Activated CD4-positive, CD25-positive, alpha-beta regulatory T cell treated with anti-CD3 and anti-CD28 coated beads, Interleukin-2, amount 50 U/mL, for 72 hours (primary cell): ENCODE data around the gene COPB2.
A peak's percentile ranks its signal among the peaks of the same experiment; 100 is the strongest.
"Not testable (repeated sequence)": the region's sequence is repeated elsewhere in the genome, so short reads cannot be mapped to it uniquely, and the experiment has no call there.

Experiments used
- DNase-seq: peaks from one replicate; pipeline ENCODE4 v3.0.0; 2021

The COPB2 gene

GRCh38 chr3:139378587-139379241, 10.7 kb downstream of the COPB2 start:
- DNase-seq, result no peak

GRCh38 chr3:139377378-139377777, 12.1 kb downstream of the COPB2 start:
- DNase-seq, result no peak

DNA sequence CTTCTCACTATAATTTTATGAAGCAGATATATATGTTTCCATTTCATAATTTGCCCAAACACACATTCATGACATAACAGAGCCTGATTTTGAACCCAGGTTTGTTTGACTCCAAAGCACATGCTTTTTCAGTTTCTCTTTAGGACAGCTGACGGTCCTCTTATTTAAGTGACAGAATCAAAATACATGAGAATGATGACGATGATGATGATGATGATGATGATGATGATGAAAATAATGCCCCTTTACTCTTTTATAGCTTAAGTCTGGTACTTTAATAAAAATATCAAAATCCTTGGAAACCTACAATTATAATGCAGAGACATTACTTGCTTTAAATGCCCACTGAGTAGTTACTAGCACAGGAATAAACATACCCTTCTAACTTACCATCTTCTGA, 15.3 kb downstream of the COPB2 start:
- no peak for DNase-seq

DNA sequence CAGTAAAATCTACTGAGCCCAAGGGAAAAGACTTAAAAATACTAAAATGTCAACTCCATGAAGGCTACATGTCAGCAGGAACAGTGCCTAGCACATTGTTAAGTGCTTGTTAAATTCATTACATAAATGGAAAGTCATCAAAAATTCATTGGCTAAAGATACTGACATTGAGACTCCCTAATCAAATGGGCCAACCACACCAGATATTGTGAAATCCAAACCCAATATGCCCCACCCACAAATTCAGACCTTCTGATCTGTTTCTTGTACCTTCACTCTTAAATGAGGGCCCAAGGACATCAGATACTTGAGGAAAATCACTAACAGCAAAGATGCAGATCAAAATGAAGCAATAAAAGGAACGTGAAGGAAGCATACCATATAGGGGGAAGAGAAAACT, 24.9 kb downstream of the COPB2 start:
- DNase-seq, result no peak

DNA sequence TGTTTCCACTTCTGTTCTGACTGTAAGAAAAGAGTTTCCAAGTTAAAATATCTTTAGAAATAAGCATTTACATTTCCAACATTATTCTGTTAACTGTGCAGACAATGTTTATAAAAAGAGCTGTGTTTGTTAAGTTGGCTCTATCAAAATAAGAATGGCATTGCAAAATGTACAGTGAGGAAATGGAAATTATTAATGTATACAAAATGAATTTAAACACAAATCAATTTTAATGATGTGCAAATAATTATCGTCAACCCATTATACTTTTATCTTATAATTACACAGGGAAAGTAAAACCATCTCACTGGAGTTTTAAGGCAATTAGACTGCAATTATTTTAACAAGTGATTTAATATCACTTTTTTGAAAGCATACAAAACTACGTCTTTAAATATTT, 28.2 kb downstream of the COPB2 start:
- no peak for DNase-seq

- DNase-seq, result no peak
These were observed 30.4 kb downstream of the COPB2 start for GRCh38 chr3:139358841-139359562.

DNA sequence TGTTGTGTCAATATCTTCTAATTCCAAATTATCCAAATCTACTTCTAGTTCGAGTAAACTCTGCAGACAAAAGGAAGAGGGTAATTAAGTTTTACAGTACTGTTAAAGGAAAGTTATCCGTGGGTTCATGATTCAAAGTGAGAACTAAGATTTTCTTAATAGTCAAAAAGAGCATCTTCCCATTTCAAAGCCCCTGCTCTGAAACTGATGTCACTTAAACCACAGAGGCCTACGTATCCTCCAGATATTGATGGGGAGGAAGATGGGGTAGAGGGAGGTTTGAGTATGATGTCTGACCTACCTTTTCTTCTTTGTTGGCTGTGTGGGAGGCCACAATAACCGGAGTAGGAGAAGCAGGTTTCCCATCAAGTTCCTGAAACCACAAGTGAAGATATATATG, 31.5 kb downstream of the COPB2 start:
- DNase-seq, result no peak

DNA sequence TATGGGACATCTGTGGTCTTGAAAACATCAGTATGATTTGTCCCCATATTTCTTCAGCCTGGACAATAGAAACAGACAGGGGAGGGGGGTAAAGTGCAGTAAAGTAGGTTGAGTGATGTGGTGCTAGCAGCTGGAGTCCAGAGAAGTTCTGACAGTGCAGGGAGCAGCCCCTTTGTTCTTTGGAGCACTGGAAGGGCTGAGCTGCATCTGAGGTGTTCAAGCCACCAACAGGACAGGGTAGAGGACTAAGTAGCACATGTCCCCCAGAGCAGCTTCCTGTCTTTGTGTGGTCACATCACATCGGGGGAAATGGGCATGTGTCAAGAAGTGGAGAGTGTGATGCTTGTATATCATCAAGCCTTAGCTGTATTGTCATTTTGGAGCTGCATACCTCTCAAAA, 33.6 kb downstream of the COPB2 start:
- no peak for DNase-seq

GRCh38 chr3:139355476-139355875, 34.0 kb downstream of the COPB2 start:
- DNase-seq, result no peak

GRCh38 chr3:139354661-139355060, 34.8 kb downstream of the COPB2 start:
- DNase-seq, result no peak

GRCh38 chr3:139353920-139354556, 35.4 kb downstream of the COPB2 start:
- no peak for DNase-seq

DNA sequence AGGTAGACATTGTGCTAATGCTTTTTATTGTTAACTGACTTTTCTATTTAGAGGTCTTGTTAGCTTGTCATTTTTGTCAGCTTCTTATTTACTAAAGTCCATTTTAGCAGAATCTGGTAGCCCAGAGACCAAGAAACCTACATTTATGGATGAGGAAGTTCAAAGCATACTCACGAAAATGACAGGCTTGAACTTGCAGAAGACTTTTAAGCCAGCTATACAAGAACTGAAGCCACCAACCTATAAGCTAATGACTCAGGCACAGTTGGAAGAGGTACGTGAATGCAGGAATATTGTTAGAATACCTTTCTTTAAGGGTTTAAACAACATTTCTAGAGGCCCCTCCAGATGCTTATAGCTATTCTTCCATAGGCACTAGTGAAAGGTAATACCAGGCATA, 42.7 kb downstream of the COPB2 start:
- DNase-seq, result no peak

GRCh38 chr3:139343895-139344856, 45.3 kb downstream of the COPB2 start, which contains the start of gene MRPS22:
Gene MRPS22 (plus strand): TSS chr3:139344020. CDS start chr3:139344027, 7 bp downstream.
- peak; percentile 77 for DNase-seq

DNA sequence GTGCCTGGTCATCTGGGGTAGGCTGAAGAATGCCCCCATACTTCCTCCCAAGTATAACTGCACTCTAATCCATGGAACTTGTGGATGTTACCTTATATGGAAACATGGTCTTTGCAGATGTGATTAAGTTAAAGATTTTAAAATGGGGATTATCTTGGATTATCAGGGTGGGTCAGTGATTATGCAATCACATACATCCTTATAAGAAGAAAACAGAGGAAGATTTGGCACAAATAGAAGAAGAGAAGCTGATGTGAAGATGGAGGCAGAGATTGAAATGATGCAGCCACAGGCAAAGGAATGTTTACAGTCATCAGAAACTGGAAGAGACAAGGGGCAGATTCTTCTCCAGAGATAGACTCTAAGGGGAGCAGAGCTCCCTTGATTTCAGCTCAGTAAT, 47.4 kb downstream of the COPB2 start:
- no peak for DNase-seq

DNA sequence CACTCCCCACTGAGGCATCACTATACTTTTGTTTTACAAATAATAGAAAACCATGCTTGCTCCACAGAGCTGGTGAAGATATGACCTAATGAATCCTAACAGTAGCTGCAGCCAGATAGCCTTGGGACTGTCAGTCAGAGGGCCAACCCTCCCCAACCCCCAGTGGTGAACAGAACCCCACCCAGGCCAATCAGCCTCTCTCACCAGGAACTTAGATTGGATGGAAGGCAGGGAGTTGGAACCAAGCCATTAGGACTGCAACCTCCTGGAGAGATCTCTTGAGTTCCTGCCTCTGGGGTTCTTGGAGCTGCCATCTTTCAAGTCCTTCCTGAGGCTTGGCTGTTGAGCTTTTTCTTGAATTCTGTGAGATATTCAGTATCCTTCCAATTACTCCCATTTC, 48.7 kb downstream of the COPB2 start:
- no peak for DNase-seq

- DNase-seq, result no peak
These were observed 50.1 kb downstream of the COPB2 start for GRCh38 chr3:139339219-139339906.

- no peak for DNase-seq
These were observed 51.0 kb downstream of the COPB2 start for GRCh38 chr3:139338405-139338804.

- DNase-seq, result not testable (repeated sequence)
These were observed 54.8 kb downstream of the COPB2 start for GRCh38 chr3:139334675-139335074.

- no peak for DNase-seq
These were observed 57.4 kb downstream of the COPB2 start for GRCh38 chr3:139332092-139332491.

DNA sequence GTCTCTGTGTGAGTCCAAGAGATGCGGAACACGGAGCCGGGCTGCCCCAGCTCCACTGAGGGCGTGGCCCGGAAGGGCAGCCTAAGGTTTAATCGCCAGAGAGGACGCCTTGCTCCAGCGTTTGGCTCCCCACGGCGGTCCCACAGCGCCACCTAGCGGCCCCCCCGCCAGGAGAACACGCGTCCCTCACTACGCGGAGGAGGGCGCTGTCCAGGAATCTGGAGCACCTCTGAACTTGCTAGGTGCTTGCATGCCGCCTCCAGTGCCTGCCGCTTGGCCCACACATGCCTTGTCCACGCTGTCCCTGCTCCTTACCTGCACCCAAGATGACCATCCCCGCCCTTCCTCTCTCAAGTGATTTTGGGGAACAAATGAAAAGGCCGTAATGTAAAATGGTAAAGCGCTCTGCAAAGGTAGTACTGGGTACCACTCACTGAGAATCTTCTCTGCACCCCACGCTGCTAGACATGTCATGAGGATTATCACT, 60.0 kb downstream of the COPB2 start:
- DNase-seq, result peak; percentile 96

GRCh38 chr3:139328356-139328755, 61.1 kb downstream of the COPB2 start:
- no peak for DNase-seq

GRCh38 chr3:139327861-139328260, 61.6 kb downstream of the COPB2 start:
- DNase-seq, result no peak
